Measurements from ENCODE around the gene C3orf62. TPM values are rescaled to one million over a fixed set of nuclear protein-coding genes. Genes with fewer than 3 reads are reported as not detected.

Gene C3orf62
- total RNA-seq, 4 donors from 2014 or later = 2.6 to 3.3 (median 3.0) TPM

GRCh38 chr3:49279376-49279775 lies 2.3 kb upstream of the C3orf62 start:
- DNase-seq (ENCODE audit: low spot score in 2 of 2) = no peak
- Histone ChIP-seq H3K4me3 (no peak overlapping the region), H3K36me3 (peaks cover 10 to 54% (median 13%) of the 10 kb centered on the region in 3 donors), H3K9me3 (no peaks in the 10 kb centered on the region), H3K4me1 (peaks cover 0 to 43% (median 24%) of the 10 kb centered on the region in 4 donors), H3K27ac (peak overlapping the region in 2 of 4 donors; percentile 91 to 98), H3K27me3 (no peaks in the 10 kb centered on the region)
- TF ChIP-seq CTCF (IDR thresholded peaks at IDR 0.05) (no peak), POLR2A (IDR thresholded peaks at IDR 0.05) (no peak), EP300 (IDR thresholded peaks at IDR 0.05) (peak in 1 of 2 donors; percentile 31)

- WGBS, 2 donors = 46 to 49% methylated on average over 4 of the region's 4 CpGs
- H3K9me3 ChIP-seq = no peaks in the 10 kb centered on the region
- H3K4me1 ChIP-seq = peaks cover 0 to 43% (median 24%) of the 10 kb centered on the region in 4 donors
- H3K36me3 ChIP-seq = peaks cover 3 to 46% (median 5%) of the 10 kb centered on the region in 3 donors
- no peak for DNase-seq (ENCODE audit: low spot score in 2 of 2)
- TF ChIP-seq POLR2A (IDR thresholded peaks at IDR 0.05) = no peak
- TF ChIP-seq EP300 (IDR thresholded peaks at IDR 0.05) = no peak
- TF ChIP-seq CTCF (IDR thresholded peaks at IDR 0.05) = no peak
- H3K27me3 ChIP-seq = no peaks in the 10 kb centered on the region
- no peak overlapping the region for H3K4me3 ChIP-seq
- H3K27ac ChIP-seq = peak overlapping the region in 3 of 4 donors; percentile 91 to 98 (median 91)
Measured at GRCh38 chr3:49278548-49278947, 1.5 kb upstream of the C3orf62 start.

- Histone ChIP-seq H3K27ac (peak overlapping the region; percentile 91 to 98 (median 92)), H3K4me3 (peak overlapping the region; percentile 39 to 55 (median 48)), H3K36me3 (peaks cover 0 to 41% (median 0%) of the 10 kb centered on the region in 3 donors), H3K4me1 (peaks cover 0 to 43% (median 24%) of the 10 kb centered on the region in 4 donors), H3K27me3 (no peaks in the 10 kb centered on the region), H3K9me3 (no peaks in the 10 kb centered on the region)
- WGBS, 2 donors = 14 to 24% methylated on average over 9 of the region's 9 CpGs
- TF ChIP-seq EP300 (IDR thresholded peaks at IDR 0.05) (no peak), POLR2A (IDR thresholded peaks at IDR 0.05) (no peak), CTCF (IDR thresholded peaks at IDR 0.05) (no peak)
- DNase-seq (ENCODE audit: low spot score in 2 of 2) = no peak
Measured at GRCh38 chr3:49277383-49277775, 347 bp upstream of the C3orf62 start.

GRCh38 chr3:49273825-49274532 lies 3.1 kb downstream of the C3orf62 start:
- no peaks in the 10 kb centered on the region for H3K9me3 ChIP-seq
- no peak for DNase-seq (ENCODE audit: low spot score in 2 of 2)
- H3K27ac ChIP-seq = no peak overlapping the region
- no peak for TF ChIP-seq EP300 (IDR thresholded peaks at IDR 0.05)
- no peak for TF ChIP-seq POLR2A (IDR thresholded peaks at IDR 0.05)
- no peak for TF ChIP-seq CTCF (IDR thresholded peaks at IDR 0.05)
- H3K4me1 ChIP-seq = peaks cover 0 to 42% (median 21%) of the 10 kb centered on the region in 4 donors
- no peak overlapping the region for H3K4me3 ChIP-seq
- H3K27me3 ChIP-seq = no peaks in the 10 kb centered on the region
- 95 to 97% methylated on average over 11 of the region's 11 CpGs for WGBS, 2 donors
- peaks cover 0 to 33% (median 0%) of the 10 kb centered on the region in 3 donors for H3K36me3 ChIP-seq

GRCh38 chr3:49271047-49271446 lies 6.0 kb downstream of the C3orf62 start:
- peaks cover 0 to 30% (median 15%) of the 10 kb centered on the region in 4 donors for H3K4me1 ChIP-seq
- peaks cover 0 to 30% (median 0%) of the 10 kb centered on the region in 3 donors for H3K36me3 ChIP-seq
- H3K27ac ChIP-seq = peak overlapping the region in 2 of 4 donors; percentile 35 to 47
- no peaks in the 10 kb centered on the region for H3K27me3 ChIP-seq
- 70 to 72% methylated on average over 4 of the region's 4 CpGs for WGBS, 2 donors
- TF ChIP-seq EP300 (IDR thresholded peaks at IDR 0.05) = no peak
- no peak for DNase-seq (ENCODE audit: low spot score in 2 of 2)
- no peaks in the 10 kb centered on the region for H3K9me3 ChIP-seq
- H3K4me3 ChIP-seq = no peak overlapping the region

Data from tibial nerve (tissue), 4 donors.